ENCODE results near the gene OTOG.

OTOG gene

GRCh38 chr11:17605651-17606122 is 58.6 kb downstream of the OTOG start:
- TF ChIP-seq YY1 (IDR thresholded peaks at IDR 0.05; ENCODE audit: low read depth) (no peak), TCF12 (IDR thresholded peaks at IDR 0.05; ENCODE audit: low read depth) (no peak), CEBPB (IDR thresholded peaks at IDR 0.05) (no peak)

- no peak for TF ChIP-seq REST (IDR thresholded peaks at IDR 0.05; ENCODE audit: low read depth)
Observed at GRCh38 chr11:17606233-17607082, 59.4 kb downstream of the OTOG start.

GRCh38 chr11:17607083-17607429 is 60.0 kb downstream of the OTOG start:
- TF ChIP-seq RAD21 (IDR thresholded peaks at IDR 0.05; ENCODE audit: low read depth) (no peak), NFIC (IDR thresholded peaks at IDR 0.05) (no peak), TEAD4 (IDR thresholded peaks at IDR 0.05) (no peak), CREB1 (IDR thresholded peaks at IDR 0.05; ENCODE audit: low read depth) (no peak), ZBTB7A (IDR thresholded peaks at IDR 0.05; ENCODE audit: low read depth) (no peak), YY1 (IDR thresholded peaks at IDR 0.05; ENCODE audit: low read depth) (no peak), MAX (IDR thresholded peaks at IDR 0.05) (no peak)

- TF ChIP-seq CREB1 (IDR thresholded peaks at IDR 0.05; ENCODE audit: low read depth): no peak
- no peak for TF ChIP-seq NFIC (IDR thresholded peaks at IDR 0.05)
- TF ChIP-seq MAX (IDR thresholded peaks at IDR 0.05): no peak
- TF ChIP-seq TAF1 (IDR thresholded peaks at IDR 0.05; ENCODE audit: low read depth): no peak
- TF ChIP-seq FOXM1 (IDR thresholded peaks at IDR 0.05; ENCODE audit: borderline replicate concordance, low read depth): no peak
- no peak for TF ChIP-seq USF1 (IDR thresholded peaks at IDR 0.05)
- no peak for TF ChIP-seq REST (IDR thresholded peaks at IDR 0.05; ENCODE audit: low read depth)
- no peak for TF ChIP-seq ZBTB7A (IDR thresholded peaks at IDR 0.05; ENCODE audit: low read depth)
- no peak for TF ChIP-seq EGR1 (IDR thresholded peaks at IDR 0.05)
- TF ChIP-seq RAD21 (IDR thresholded peaks at IDR 0.05; ENCODE audit: low read depth): no peak
- TF ChIP-seq TEAD4 (IDR thresholded peaks at IDR 0.05): no peak
- TF ChIP-seq EP300 (IDR thresholded peaks at IDR 0.05; ENCODE audit: borderline replicate concordance): no peak
- no peak for TF ChIP-seq YY1 (IDR thresholded peaks at IDR 0.05; ENCODE audit: low read depth)
- TF ChIP-seq TCF12 (IDR thresholded peaks at IDR 0.05; ENCODE audit: low read depth): no peak
Observed at GRCh38 chr11:17607591-17608570, 60.8 kb downstream of the OTOG start.

- TF ChIP-seq CEBPB (IDR thresholded peaks at IDR 0.05) (no peak), ZBTB7A (IDR thresholded peaks at IDR 0.05; ENCODE audit: low read depth) (no peak), TEAD4 (IDR thresholded peaks at IDR 0.05) (no peak), YY1 (IDR thresholded peaks at IDR 0.05; ENCODE audit: low read depth) (no peak), CREB1 (IDR thresholded peaks at IDR 0.05; ENCODE audit: low read depth) (no peak), MAX (IDR thresholded peaks at IDR 0.05) (no peak), USF1 (IDR thresholded peaks at IDR 0.05) (no peak), EP300 (IDR thresholded peaks at IDR 0.05; ENCODE audit: borderline replicate concordance) (no peak), TAF1 (IDR thresholded peaks at IDR 0.05; ENCODE audit: low read depth) (no peak), REST (IDR thresholded peaks at IDR 0.05; ENCODE audit: low read depth) (no peak), TCF12 (IDR thresholded peaks at IDR 0.05; ENCODE audit: low read depth) (no peak), NFIC (IDR thresholded peaks at IDR 0.05) (no peak), FOXM1 (IDR thresholded peaks at IDR 0.05; ENCODE audit: borderline replicate concordance, low read depth) (no peak), RAD21 (IDR thresholded peaks at IDR 0.05; ENCODE audit: low read depth) (no peak), EGR1 (IDR thresholded peaks at IDR 0.05) (no peak)
Observed at GRCh38 chr11:17608821-17609220, 61.8 kb downstream of the OTOG start.

Measured in Ishikawa (cell line).